Measurements from ENCODE around the gene DHRS7B. TPM values are rescaled to one million over a fixed set of nuclear protein-coding genes. Genes with fewer than 3 reads are reported as not detected.

The DHRS7B gene
- total and polyA plus RNA-seq, 2 experiments from 2014 or later, result 34.2 to 41.0 TPM

- Histone ChIP-seq H3K27me3 (no peaks in the 10 kb centered on the region), H3K9me3 (ENCODE audit: low read depth) (no peaks in the 10 kb centered on the region), H3K4me3 (no peak overlapping the region), H3K4me1 (ENCODE audit: low read depth) (no peaks in the 10 kb centered on the region), H3K27ac (no peak overlapping the region), H3K36me3 (no peaks in the 10 kb centered on the region)
- no peak for DNase-seq (ENCODE audit: low read depth in 1 of 2, low spot score in 1 of 2)
- TF ChIP-seq, protein P1, sequence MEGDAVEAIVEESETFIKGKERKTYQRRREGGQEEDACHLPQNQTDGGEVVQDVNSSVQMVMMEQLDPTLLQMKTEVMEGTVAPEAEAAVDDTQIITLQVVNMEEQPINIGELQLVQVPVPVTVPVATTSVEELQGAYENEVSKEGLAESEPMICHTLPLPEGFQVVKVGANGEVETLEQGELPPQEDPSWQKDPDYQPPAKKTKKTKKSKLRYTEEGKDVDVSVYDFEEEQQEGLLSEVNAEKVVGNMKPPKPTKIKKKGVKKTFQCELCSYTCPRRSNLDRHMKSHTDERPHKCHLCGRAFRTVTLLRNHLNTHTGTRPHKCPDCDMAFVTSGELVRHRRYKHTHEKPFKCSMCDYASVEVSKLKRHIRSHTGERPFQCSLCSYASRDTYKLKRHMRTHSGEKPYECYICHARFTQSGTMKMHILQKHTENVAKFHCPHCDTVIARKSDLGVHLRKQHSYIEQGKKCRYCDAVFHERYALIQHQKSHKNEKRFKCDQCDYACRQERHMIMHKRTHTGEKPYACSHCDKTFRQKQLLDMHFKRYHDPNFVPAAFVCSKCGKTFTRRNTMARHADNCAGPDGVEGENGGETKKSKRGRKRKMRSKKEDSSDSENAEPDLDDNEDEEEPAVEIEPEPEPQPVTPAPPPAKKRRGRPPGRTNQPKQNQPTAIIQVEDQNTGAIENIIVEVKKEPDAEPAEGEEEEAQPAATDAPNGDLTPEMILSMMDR (IDR thresholded peaks at IDR 0.05; ENCODE audit: low read depth, low read length), result no peak
Measured at GRCh38 chr17:21152731-21153130, 26.0 kb downstream of the DHRS7B start.

DNA sequence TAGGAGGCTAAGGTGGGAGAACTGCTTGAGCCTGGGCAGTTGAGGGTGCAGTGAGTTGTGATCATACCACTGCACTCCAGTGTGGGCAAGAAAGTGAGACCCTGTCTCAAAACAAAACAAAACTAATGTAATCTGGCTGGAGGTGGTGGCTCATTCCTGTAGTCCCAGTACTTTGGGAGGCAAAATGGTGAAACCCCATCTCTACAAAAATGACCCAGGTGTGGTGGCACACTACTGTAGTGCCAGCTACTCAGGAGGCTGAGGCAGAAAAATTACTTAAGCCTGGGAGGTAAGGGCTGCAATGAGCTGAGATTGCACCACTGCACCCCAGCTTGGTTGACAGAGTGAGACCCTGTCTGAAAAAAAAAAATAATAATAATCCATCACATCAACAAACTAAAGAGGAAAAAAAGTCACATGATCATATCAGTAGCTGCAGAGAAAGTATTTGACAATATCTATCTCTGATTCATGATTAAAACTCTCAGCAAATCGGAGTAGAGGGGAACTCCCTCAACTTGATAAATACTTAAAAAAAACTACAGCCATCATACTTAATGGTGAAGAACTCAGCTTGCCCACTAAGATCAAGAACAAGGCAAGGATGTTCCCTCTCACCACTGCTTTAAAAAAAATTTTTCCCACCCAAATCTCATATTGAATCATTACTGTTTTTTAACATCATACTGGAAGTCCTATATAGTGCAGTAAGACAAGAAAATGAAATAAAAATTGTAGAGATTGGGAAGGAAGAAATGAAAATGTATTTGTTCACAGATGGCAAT lies 31.0 kb downstream of the DHRS7B start:
- Histone ChIP-seq H3K4me3 (no peak overlapping the region), H3K9me3 (ENCODE audit: low read depth) (no peaks in the 10 kb centered on the region), H3K27me3 (no peaks in the 10 kb centered on the region), H3K27ac (no peak overlapping the region), H3K36me3 (no peaks in the 10 kb centered on the region), H3K4me1 (ENCODE audit: low read depth) (peaks cover 7% of the 10 kb centered on the region)
- TF ChIP-seq, protein P1 (IDR thresholded peaks at IDR 0.05; ENCODE audit: low read depth, low read length), result no peak
- DNase-seq (ENCODE audit: low read depth in 1 of 2, low spot score in 1 of 2), result no peak

DNA sequence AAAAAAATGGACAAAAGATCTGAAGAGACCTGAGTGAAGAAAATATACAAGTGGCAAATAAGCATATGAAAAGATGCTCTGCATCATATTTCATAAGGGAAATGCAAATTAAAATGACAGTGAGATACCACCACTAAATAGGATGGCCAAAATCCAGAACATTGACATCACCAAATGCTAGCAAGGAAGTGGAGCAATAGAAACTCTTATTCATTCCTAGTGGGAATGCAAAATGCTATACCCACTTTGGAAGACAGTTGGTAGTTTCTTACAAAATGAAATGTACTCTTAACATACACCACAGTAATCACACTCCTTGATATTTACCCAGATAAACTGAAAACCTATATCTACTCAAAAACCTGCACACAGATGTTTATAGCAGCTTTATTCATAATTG lies 33.6 kb downstream of the DHRS7B start:
- H3K27ac ChIP-seq, result no peak overlapping the region
- TF ChIP-seq, protein P1 (IDR thresholded peaks at IDR 0.05; ENCODE audit: low read depth, low read length), result no peak
- H3K36me3 ChIP-seq, result no peaks in the 10 kb centered on the region
- DNase-seq (ENCODE audit: low read depth in 1 of 2, low spot score in 1 of 2), result no peak
- no peaks in the 10 kb centered on the region for H3K27me3 ChIP-seq
- H3K4me1 ChIP-seq (ENCODE audit: low read depth), result peaks cover 7% of the 10 kb centered on the region
- H3K9me3 ChIP-seq (ENCODE audit: low read depth), result no peaks in the 10 kb centered on the region
- no peak overlapping the region for H3K4me3 ChIP-seq

- DNase-seq (ENCODE audit: low read depth in 1 of 2, low spot score in 1 of 2), result peak in 1 of 2 donors; percentile 64
Measured at GRCh38 chr17:21161498-21162393, 35.0 kb downstream of the DHRS7B start.

GRCh38 chr17:21162394-21162775 lies 35.6 kb downstream of the DHRS7B start:
- H3K27me3 ChIP-seq, result no peaks in the 10 kb centered on the region
- H3K36me3 ChIP-seq, result no peaks in the 10 kb centered on the region
- peaks cover 22% of the 10 kb centered on the region for H3K4me1 ChIP-seq (ENCODE audit: low read depth)
- H3K9me3 ChIP-seq (ENCODE audit: low read depth), result no peaks in the 10 kb centered on the region
- TF ChIP-seq, protein P1 (IDR thresholded peaks at IDR 0.05; ENCODE audit: low read depth, low read length), result no peak
- DNase-seq (ENCODE audit: low read depth in 1 of 2, low spot score in 1 of 2), result no peak
- H3K27ac ChIP-seq, result no peak overlapping the region
- H3K4me3 ChIP-seq, result no peak overlapping the region

More at GRCh38 chr17:21161498-21162393, 35.0 kb downstream of the DHRS7B start:
- Histone ChIP-seq H3K4me3 (no peak overlapping the region), H3K4me1 (ENCODE audit: low read depth) (peaks cover 16% of the 10 kb centered on the region), H3K36me3 (no peaks in the 10 kb centered on the region), H3K27me3 (no peaks in the 10 kb centered on the region), H3K9me3 (ENCODE audit: low read depth) (no peaks in the 10 kb centered on the region), H3K27ac (peak overlapping the region; percentile 12)
- TF ChIP-seq, protein P1 (IDR thresholded peaks at IDR 0.05; ENCODE audit: low read depth, low read length), result no peak
